HG02981 (cell line): ENCODE results near the gene KIF17.

Experiments used
- ATAC-seq: cut with Tn5 transposase; IDR thresholded peaks from one replicate; pipeline ENCODE4 v1.9.1; 2021; ENCODE audit warnings: mild to moderate bottlenecking, moderate library complexity; ENCODE audit not compliant: unreplicated experiment

The KIF17 gene

GRCh38 chr1:20717452-20718342 is at the start of gene KIF17:
Gene KIF17, minus strand, starts transcription at chr1:20718007. Its CDS starts 301 bp downstream, at chr1:20717706.
- ATAC-seq: no peak

DNA sequence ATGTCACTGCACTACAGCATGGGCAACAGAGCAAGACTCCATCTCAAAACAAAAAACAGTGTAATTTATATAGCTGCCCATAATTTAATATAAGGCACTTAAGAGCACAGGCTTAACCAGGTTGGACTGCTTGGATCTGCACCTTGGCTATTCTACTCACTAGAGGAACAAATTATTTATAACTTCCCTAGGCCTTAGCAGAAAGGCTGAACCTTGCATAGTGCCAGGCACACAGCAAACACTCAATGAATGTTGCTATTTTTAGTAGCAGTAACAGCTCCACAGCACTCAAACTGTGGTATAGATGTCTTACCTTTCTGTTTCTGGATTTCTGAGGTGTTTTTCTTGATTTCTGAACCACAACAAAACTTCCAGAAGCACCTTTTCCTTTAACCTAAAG is 49.5 kb upstream of the KIF17 start:
- ATAC-seq: no peak

- no peak for ATAC-seq
These were observed 45.6 kb upstream of the KIF17 start for GRCh38 chr1:20763417-20763816.

- ATAC-seq: no peak
These were observed 42.5 kb upstream of the KIF17 start for GRCh38 chr1:20760322-20760721.

DNA sequence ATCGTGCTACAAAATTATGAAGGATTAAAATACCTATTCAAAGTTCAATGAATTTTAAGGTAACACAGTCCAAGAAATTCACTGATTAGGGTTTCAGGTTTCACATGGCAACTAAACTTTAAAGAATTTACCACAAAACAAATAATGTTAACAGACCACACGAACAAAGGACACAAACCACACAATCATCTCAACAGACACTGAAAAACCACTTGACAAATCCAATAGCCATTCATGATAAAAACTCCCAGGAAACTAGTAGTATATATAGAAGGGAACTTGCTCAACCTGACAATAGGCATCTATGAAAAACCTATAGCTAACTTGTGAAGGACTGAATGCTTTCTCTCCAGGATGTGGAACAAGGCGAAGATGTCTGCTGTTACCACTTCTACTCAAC is 35.8 kb upstream of the KIF17 start:
- no peak for ATAC-seq

DNA sequence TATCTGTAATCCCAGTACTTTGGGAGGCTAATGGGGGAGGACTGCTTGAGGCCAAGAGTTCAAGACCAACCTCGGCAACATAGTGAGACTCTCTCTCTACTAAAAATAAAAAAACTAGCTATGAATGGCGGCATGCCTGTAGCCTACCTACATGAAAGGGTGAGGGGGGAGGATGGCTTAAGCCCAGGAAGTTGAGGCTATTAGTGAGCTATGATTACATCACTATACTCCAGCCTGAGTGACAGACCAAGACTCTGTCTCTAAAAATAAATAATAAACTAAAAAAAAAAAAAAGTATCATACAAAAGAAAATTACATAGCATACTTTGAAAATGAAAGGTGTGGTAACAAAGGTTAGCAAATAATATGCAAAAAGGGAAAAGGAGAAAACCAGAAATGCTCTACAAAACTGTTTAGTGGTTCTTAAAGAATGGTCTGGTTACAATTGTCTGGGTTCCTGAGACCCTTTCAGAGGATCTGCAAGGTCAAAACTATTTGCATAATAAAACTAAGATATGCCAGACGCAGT is 33.7 kb upstream of the KIF17 start:
- ATAC-seq: no peak

DNA sequence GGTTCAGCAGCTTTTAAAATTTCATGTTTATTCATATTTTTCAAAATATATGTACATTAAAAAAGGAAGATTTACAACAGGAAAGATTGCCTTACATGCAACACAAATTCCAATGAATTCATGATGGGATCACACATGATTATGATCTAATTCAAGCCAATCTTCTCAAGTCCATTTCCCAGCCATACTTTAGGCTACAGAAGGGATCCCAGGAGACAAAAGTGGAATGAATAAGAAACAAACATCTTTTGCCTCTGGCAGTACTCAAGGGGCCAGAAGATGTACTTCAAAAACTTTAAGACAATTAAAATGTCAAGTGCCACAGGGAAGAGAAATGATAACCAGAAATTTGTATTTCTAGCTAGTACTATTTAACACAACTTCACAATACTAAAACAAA is 24.9 kb upstream of the KIF17 start:
- ATAC-seq: no peak

GRCh38 chr1:20740781-20741180 is 23.0 kb upstream of the KIF17 start:
- ATAC-seq: no peak

DNA sequence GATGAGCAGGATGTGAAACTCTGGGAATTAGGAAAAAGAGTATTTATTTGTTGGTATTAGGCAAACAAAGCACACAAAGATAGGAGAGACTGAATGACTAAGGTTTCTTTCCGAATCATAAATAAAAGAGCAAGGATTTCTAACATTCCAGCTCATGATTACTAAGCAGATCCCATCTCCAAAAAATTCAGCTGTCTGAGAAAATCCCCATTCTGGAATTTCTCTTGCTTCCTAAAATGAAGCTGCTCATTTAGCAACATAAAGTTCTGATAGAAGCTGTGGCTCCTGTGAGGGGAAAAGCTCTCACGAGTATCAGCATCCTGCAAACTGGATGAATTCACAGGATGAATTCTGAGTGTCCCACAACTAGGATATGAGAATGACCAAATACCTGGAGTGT is 21.4 kb upstream of the KIF17 start:
- ATAC-seq: no peak

- ATAC-seq: no peak
These were observed 17.8 kb upstream of the KIF17 start for GRCh38 chr1:20735581-20736111.

DNA sequence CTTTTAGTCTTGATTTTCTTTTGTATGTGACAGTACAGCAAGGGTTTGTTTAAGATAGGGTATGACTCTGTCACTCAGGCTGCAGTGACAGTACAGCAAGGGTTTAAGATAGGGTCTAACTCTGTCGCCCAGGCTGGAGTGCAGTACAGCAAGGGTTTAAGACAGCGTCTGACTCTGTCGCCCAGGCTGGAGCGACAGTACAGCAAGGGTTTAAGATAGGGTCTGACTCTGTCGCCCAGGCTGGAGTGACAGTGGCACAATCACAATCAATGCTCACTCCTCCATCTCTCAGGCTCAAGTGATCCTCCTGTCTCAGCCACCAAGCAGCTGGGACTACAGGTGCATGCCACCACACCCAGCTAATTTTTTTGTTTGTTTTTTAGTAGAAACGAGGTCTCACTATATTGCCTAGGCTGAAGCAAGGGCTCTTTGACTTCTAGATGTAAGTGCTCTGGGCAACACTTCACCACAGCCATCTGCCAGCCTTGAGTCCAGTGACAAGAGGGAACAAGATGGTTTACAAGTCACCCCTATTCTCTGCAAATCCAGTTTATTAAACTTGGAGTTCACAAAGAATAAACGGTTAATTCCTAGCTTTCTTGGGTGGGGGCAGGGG is 15.7 kb upstream of the KIF17 start:
- no peak for ATAC-seq

DNA sequence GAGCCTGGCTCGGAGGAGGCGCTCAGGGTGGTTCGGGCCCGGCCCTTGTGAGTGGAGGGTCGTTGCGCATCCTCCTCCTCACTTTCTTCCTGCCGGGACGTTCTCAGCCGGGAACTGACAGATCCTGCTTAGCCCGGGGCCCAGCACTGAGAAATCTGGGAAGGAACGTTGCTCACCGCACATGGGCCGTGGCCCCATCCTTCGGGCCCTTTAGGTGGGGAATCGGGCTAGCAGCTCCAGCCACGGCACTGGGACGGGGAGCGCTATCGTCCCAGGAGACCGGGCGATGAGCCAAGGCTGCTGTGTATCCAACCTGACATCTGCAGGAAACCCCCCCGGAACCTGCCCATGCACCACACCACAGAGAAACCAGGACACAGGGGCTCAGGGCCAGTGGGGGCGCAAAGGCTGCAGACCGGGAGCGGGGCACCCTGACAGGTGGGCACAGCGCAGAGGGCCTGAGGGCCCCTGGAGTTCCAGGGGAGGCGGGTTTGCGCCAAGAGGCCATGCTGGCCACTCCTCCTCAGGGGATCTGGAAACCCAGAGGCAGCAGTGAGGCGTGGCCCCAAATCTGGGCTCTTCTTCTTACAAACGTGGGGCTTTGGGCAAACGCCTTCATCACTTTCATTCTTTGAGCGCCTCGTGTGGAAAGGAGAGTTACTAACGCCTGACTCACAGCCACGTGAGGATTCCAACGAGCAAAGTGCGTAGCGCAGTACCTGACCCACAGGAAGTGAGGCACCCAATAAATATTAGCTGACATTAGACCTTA is 15.0 kb upstream of the KIF17 start, which contains the start of gene SH2D5:
SH2D5 (minus strand) TSS at position 116 of the 772 bp plus-strand sequence. CDS start 4,659 bp downstream, outside the sequence.
- ATAC-seq: peak; percentile 58

- ATAC-seq: peak; percentile 47
These were observed 14.3 kb upstream of the KIF17 start for GRCh38 chr1:20732071-20732587.

- peak; percentile 11 for ATAC-seq
These were observed 13.5 kb upstream of the KIF17 start for GRCh38 chr1:20731057-20731991.

DNA sequence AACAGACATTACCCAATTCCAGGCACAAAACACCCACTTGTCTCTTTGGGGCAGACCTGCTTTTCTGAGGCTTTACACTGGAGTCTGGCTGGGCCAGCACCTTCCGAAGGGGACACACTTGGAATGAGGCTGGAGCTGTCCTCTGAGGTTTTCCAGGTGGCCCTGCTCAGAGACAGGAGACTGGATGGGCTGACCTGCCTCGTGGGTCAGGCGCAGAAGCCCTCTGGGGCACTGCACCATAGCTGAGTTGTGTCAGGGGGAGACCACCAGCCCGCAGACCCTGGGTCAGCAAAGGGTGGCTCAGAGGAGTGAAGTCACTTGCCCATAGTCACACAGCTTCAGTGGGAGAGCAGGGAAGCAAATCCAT is 12.9 kb upstream of the KIF17 start:
- ATAC-seq: no peak

DNA sequence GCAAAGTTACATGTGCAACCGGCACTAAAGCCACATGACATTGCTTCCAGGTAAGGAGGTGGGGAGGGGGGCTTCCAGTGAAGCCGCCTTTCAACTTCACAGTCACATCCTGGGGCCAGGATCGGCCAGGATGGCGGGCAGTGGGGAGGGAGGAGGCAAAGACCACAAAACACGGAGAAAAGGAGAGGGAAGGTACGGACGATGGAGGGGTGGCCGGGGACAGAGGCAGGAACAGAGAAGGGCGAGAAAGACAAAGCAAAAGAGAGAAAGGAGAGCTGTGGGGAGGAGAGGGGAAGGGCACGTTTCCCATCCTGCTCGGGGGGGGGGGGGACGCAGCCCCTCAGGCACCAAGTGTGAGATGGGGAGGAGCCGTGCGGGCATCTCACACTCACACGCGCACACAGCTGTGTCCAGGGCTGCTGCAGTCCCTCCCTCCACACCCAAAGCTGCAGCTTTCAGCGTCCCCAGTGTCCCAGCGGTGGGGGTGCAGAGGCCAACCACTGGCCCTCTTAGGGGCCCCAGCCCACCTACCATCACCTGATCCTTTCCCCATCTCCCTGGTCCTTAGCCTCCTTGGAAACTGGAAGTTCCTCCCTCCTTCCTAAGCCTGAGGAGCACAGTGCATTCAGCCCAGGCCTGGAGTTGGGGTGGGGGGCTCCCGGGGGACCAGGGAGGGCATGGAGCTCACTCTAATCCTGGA is 12.3 kb upstream of the KIF17 start:
- no peak for ATAC-seq

DNA sequence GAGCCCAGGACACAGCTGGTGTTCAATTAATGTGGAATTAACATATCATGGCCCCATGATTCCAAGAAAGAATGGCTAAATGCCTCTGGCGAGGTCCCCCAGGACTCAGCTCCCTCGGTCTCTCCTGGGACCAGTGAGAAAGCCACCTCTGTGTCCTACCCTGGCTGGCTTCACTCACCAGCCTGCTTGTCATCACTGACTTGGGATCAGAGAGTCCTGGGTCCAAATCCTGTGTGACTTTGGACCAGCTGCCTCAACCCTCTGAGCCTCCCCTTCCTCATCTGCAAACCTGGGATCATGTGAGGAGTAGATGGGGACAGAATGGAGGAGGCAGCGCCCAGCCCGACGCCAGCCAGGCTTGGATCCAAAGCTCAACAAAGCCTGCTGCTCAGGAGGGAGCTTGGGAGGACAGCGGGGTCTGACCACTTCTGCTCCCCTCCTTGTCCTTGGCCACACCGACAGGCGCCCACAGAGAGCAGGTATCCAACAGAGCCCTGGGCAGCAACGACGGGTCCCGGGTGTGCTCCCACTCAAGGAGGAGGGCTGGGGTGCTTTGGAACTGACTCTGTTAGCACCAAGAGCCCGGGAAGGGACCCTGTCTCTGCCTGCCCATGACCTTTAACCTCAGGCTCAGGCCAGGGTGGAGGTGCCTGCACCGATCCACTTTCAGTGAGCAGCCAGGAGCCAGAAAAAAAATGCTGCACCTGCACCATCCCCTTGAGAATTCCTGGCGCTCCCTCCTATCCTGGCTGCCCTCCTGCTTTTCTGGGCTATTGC is 11.5 kb upstream of the KIF17 start:
- no peak for ATAC-seq
